K562 (cell line): ENCODE data around the gene OPA3. TPM values are rescaled to one million over a fixed set of nuclear protein-coding genes. Genes with fewer than 3 reads are reported as not detected.

ENCODE experiments used
- CBX1 ChIP-seq: sonication (generic); IDR thresholded peaks from 2 replicates; pipeline ENCODE4 v1.6.1; 2016; ENCODE audit warnings: antibody characterized with exemption, low read depth, mild to moderate bottlenecking
- CBX5 ChIP-seq: IDR thresholded peaks from 2 replicates; pipeline ENCODE4 v1.6.1; 2014; ENCODE audit warnings: low read depth, borderline replicate concordance
- DIDO1 ChIP-seq: fragments of 450-650 bp; IDR thresholded peaks from 2 replicates; pipeline ENCODE4 v1.6.1; 2016; ENCODE audit warnings: low read depth, missing biosample characterization, missing genetic modification characterization
- HDAC2 ChIP-seq: fragments of 450-650 bp; IDR thresholded peaks from 2 replicates; pipeline ENCODE4 v1.6.1; 2016; ENCODE audit warnings: mild to moderate bottlenecking
- NFYB ChIP-seq: IDR thresholded peaks from 2 replicates; pipeline ENCODE4 v1.6.1; 2011; ENCODE audit warnings: mild to moderate bottlenecking, moderate library complexity; ENCODE audit not compliant: insufficient read length; ENCODE audit errors: extremely low read depth
- POLR2H ChIP-seq: IDR thresholded peaks from 2 replicates; pipeline ENCODE4 v1.6.1; 2016; ENCODE audit warnings: missing genetic modification characterization, low read depth, mild to moderate bottlenecking, control low read depth, missing compliant biosample characterization, moderate library complexity
- PPARD ChIP-seq: fragments of 250-450 bp; sonication (Bioruptor Pico); IDR thresholded peaks from 2 replicates; pipeline ENCODE4 v1.8.0; 2022; ENCODE audit warnings: inconsistent platforms, mild to moderate bottlenecking, moderate library complexity
- TGIF2 ChIP-seq: sonication (generic); formaldehyde crosslinking; IDR thresholded peaks from 2 replicates; pipeline ENCODE4 v1.8.1; 2022; ENCODE audit warnings: mild to moderate bottlenecking, missing genetic modification reagents, moderate library complexity
- ZNF445 ChIP-seq: fragments of 250-450 bp; sonication (Bioruptor Pico); IDR thresholded peaks from 2 replicates; pipeline ENCODE4 v1.4.0; 2020; ENCODE audit warnings: low read depth, mild to moderate bottlenecking, moderate library complexity
- ZNF780A ChIP-seq: fragments of 250-450 bp; sonication (Bioruptor Pico); IDR thresholded peaks from 2 replicates; pipeline ENCODE4 v1.5.0; 2021; ENCODE audit warnings: mild to moderate bottlenecking
- polyA plus RNA-seq, 8 experiments: library from polyadenylated mRNA; depleted of rRNA in 4 of 8; stranded (reverse) in 5 of 8; unstranded in 3 of 8; fragments of >200 nt; fragmentation: Nextera tagmentation in 2 of 8; fragmentation: Illumina TruSeq in 1 of 8; extraction: Ambion mirVana in 2 of 8; extraction: Trizol in 1 of 8; gene quantifications; 2 replicates each; pipeline versions ENCODE4 v1.2.1 to v1.2.3, GENCODE V29; 2011 to 2014; ENCODE audit warnings: inconsistent platforms in 1 of 8, missing spikeins in 1 of 8
- total RNA-seq, 7 experiments: library from RNA; depleted of rRNA in 6 of 7; stranded (reverse); fragments of >200 nt in 6 of 7; fragmentation: Illumina TruSeq in 2 of 7; extraction: Trizol in 2 of 7; gene quantifications; 2 replicates each; pipeline versions ENCODE4 v1.2.1 to v1.2.3, GENCODE V29; 2011 to 2021; ENCODE audit warnings: low replicate concordance in 1 of 7
- TF ChIP-seq, protein P1 (sequence below): fragments of 250-450 bp; sonication (Bioruptor Pico); IDR thresholded peaks from 2 replicates; pipeline ENCODE4 v1.9.0; 2021; ENCODE audit warnings: mild to moderate bottlenecking, inconsistent platforms
- TF ChIP-seq, protein P2 (sequence below): fragments of 200-800 bp; sonication (Bioruptor generic); IDR thresholded peaks from 2 replicates; pipeline ENCODE4 v1.6.1; 2017; ENCODE audit warnings: missing genetic modification characterization, missing compliant biosample characterization
- TF ChIP-seq, protein P3 (sequence below): sonication (generic); formaldehyde crosslinking; IDR thresholded peaks from 2 replicates; pipeline ENCODE4 v1.8.1; 2023; ENCODE audit warnings: mild to moderate bottlenecking, missing genetic modification reagents

OPA3 gene
- total and polyA plus RNA-seq, 9 of the 15 experiments (the other 6 are each of a cell fraction or from before 2014, with no cell fraction given), result 1.4 to 18.8 (median 9.0) TPM

DNA sequence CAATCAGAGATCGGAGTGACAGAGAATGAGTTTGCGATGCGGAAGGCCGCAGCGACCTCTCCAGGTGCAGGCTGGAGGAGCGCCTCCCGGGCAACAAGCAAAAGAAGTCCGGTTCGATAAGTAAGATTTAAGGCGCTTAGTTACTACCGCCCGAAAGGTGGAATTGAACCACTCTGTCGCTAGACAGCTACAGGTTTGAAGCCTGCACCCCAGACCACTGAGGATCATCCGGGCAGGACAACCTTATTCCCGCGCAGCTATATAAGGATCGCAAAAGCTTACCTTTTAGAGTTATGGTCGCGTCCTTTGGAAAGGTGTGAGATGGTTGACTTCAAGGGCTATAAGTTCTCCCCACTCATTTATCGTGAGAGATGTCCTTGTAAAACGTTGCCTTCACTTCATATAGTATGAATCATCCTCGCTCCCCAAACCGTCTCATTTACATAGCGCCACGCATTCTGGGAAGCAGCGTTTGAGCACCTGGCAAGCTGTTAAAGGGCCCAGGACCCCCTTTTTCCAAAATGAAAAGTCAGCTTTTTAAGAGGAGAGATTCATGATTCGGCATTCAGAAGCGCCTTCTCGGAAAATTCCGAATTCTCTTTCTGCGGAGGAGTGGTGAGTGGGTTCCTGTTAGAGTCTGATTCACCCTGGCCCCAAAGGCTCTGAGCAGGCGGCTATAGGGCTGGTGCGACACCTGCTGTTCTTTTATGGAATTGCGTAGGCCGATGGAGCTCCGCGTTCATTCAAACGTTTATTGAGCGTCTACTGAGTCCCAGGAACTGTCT, 106.0 kb downstream of the OPA3 start (continued):
- TF ChIP-seq, protein P1, sequence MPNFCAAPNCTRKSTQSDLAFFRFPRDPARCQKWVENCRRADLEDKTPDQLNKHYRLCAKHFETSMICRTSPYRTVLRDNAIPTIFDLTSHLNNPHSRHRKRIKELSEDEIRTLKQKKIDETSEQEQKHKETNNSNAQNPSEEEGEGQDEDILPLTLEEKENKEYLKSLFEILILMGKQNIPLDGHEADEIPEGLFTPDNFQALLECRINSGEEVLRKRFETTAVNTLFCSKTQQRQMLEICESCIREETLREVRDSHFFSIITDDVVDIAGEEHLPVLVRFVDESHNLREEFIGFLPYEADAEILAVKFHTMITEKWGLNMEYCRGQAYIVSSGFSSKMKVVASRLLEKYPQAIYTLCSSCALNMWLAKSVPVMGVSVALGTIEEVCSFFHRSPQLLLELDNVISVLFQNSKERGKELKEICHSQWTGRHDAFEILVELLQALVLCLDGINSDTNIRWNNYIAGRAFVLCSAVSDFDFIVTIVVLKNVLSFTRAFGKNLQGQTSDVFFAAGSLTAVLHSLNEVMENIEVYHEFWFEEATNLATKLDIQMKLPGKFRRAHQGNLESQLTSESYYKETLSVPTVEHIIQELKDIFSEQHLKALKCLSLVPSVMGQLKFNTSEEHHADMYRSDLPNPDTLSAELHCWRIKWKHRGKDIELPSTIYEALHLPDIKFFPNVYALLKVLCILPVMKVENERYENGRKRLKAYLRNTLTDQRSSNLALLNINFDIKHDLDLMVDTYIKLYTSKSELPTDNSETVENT, result no peak
- TF ChIP-seq ZNF445 (CRISPR knock-in tag) (no peak), NFYB (no peak), ZNF780A (CRISPR knock-in tag) (no peak), HDAC2 (no peak; the same call in 1 of the 2 replicates), CBX5 (no peak), CBX1 (peak; percentile 49; the same call in 1 of the 2 replicates), DIDO1 (tag) (no peak), POLR2H (peak; percentile 99), TGIF2 (no peak), PPARD (CRISPR knock-in tag) (no peak)
- TF ChIP-seq, protein P2, sequence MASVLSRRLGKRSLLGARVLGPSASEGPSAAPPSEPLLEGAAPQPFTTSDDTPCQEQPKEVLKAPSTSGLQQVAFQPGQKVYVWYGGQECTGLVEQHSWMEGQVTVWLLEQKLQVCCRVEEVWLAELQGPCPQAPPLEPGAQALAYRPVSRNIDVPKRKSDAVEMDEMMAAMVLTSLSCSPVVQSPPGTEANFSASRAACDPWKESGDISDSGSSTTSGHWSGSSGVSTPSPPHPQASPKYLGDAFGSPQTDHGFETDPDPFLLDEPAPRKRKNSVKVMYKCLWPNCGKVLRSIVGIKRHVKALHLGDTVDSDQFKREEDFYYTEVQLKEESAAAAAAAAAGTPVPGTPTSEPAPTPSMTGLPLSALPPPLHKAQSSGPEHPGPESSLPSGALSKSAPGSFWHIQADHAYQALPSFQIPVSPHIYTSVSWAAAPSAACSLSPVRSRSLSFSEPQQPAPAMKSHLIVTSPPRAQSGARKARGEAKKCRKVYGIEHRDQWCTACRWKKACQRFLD (CRISPR knock-in tag), result no peak
- TF ChIP-seq, protein P3, sequence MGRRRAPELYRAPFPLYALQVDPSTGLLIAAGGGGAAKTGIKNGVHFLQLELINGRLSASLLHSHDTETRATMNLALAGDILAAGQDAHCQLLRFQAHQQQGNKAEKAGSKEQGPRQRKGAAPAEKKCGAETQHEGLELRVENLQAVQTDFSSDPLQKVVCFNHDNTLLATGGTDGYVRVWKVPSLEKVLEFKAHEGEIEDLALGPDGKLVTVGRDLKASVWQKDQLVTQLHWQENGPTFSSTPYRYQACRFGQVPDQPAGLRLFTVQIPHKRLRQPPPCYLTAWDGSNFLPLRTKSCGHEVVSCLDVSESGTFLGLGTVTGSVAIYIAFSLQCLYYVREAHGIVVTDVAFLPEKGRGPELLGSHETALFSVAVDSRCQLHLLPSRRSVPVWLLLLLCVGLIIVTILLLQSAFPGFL (CRISPR knock-in tag), result no peak
